ENCODE data around the gene FBP1. TPM values are rescaled to one million over a fixed set of nuclear protein-coding genes. Genes with fewer than 3 reads are reported as not detected.

Gene FBP1
- total and polyA plus RNA-seq, 10 of the 15 experiments (the other 5 are each of a cell fraction or from before 2014, with no cell fraction given), result 0.11 to 0.38 (median 0.15) TPM; not detected in 7

GRCh38 chr9:94663640-94664039 is 24.3 kb upstream of the FBP1 start (continued):
- TF ChIP-seq SREBF1 (IDR thresholded peaks at IDR 0.05; ENCODE audit: low read length) (no peak), ZSCAN29 (IDR thresholded peaks at IDR 0.05) (no peak), MTA3 (IDR thresholded peaks at IDR 0.05; ENCODE audit: borderline replicate concordance, low read length) (no peak), CBFB (IDR thresholded peaks at IDR 0.05; ENCODE audit: low read depth) (no peak), FOXK2 (IDR thresholded peaks at IDR 0.05) (no peak)

GRCh38 chr9:94663140-94663539 is 23.8 kb upstream of the FBP1 start:
- TF ChIP-seq SKIL (IDR thresholded peaks at IDR 0.05; ENCODE audit: low read depth, poor library complexity, severe bottlenecking) (no peak), SMC3 (IDR thresholded peaks at IDR 0.05; ENCODE audit: borderline replicate concordance, low read length) (no peak), SMAD1 (IDR thresholded peaks at IDR 0.05; ENCODE audit: low read depth, partially characterized antibody) (no peak)
- H2AFZ ChIP-seq (ENCODE audit: control insufficient read depth, low read depth, low read length), result no peak overlapping the region
- in situ Hi-C loops (cut with MboI), result no loop called here
- intact Hi-C loops (cut with micrococcal nuclease; ENCODE audit: unreplicated experiment), result no loop called here
- 49% methylated on average over 8 of the region's 8 CpGs for WGBS (ENCODE audit: insufficient coverage, insufficient replicate concordance, low lambda C conversion rate, missing lambda C conversion rate)
- DNase-seq (ENCODE audit: low read depth, low spot score), result no peak
- ATAC-seq, result no peak
- no peak overlapping the region for H3K4me3 ChIP-seq
- CTCF ChIA-PET, result interaction anchor here (1.2 kb wide), 1 partner anchor 505 kb away, joined by 4 read pairs; no protein-coding TSS in a partner anchor
- H3K36me3 ChIP-seq (ENCODE audit: control insufficient read depth in 2 of 2, insufficient read depth in 2 of 2, low read length in 1 of 2), result no peaks in the 10 kb centered on the region
- FAIRE-seq, result no peak
- no peaks in the 10 kb centered on the region for H4K20me1 ChIP-seq (ENCODE audit: control insufficient read depth, insufficient read depth)
- H3K9ac ChIP-seq (ENCODE audit: control insufficient read depth, insufficient read depth, low read length), result no peak overlapping the region
- no peak overlapping the region for H3K4me2 ChIP-seq (ENCODE audit: control insufficient read depth, insufficient read depth)
- H3K27ac ChIP-seq (ENCODE audit: control insufficient read depth, insufficient read depth), result no peak overlapping the region
- H3K27me3 ChIP-seq (replicated peaks in 1 of 2; ENCODE audit: control insufficient read depth in 2 of 2, insufficient read depth in 2 of 2, low read length in 1 of 2), result no peaks in the 10 kb centered on the region; a peak in 1 of 4 replicates
- RAD21 ChIA-PET (ENCODE audit: unreplicated experiment), result no interaction called here
- POLR2A ChIA-PET, result no interaction called here
- H3K9me3 ChIP-seq (replicated peaks; ENCODE audit: control insufficient read depth, insufficient read depth, low read length), result no peaks in the 10 kb centered on the region
- no peaks in the 10 kb centered on the region for H3K79me2 ChIP-seq (ENCODE audit: control insufficient read depth, insufficient read depth, low read length)
- no TSS peak for BruUV-seq (replicated peaks)
- SMC1A ChIA-PET (ENCODE audit: uncharacterized antibody, unreplicated experiment), result no interaction called here
- no peaks in the 10 kb centered on the region for H3K4me1 ChIP-seq (ENCODE audit: control insufficient read depth, insufficient read depth, low read length)

All from GM12878 (cell line).